Measurements from ENCODE around the gene EFS. TPM values are rescaled to one million over a fixed set of nuclear protein-coding genes. Genes with fewer than 3 reads are reported as not detected.

EFS gene
- total and polyA plus RNA-seq, 2 of the 8 experiments (the other 6 are each of a cell fraction or from before 2014, with no cell fraction given) = 27.8 to 28.6 TPM

DNA sequence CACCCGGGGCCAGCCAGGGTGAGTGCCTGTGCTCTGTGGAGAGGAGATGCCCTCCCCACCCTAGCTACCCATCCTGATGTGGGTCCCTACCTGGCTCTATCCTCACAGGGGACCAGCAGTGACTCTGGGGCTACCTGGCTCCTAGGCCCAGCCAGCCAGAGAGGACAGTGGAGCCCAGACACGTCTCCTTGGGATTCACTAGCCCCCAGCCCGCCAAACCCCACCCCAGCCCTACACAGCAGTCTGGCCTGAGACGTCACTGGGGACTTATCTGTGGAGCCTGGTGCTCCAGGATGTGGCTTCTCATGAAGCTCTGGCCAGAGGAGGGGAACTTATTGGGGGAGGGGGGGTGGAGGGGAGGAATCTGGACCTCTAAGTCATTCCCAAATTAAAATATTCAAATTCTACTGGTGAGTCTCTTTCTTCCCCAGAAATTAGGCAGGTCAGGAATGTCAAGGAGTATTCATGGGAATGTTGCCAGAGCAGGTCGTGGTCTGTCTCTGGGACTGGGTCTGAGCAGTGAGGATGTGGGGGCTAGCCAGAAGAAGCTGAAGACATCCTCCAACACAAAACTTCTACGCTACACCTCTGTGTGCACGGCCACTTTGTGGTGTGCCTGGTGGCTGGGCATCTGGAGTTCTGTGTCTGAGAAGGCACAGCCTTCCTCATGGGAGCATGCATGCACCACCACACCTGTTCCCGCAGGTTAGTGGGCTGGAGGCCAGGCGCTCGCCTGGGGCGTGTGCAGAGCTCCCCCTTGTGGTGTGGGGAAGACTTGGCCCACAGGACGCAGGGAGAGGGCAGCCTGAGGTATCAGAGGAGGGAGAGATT is 14.6 kb upstream of the EFS start:
- H2BK5ac ChIP-seq (ENCODE audit: low read depth, low read length) = no peak overlapping the region
- no peak overlapping the region for H3K14ac ChIP-seq (ENCODE audit: insufficient read length)
- H2BK120ac ChIP-seq (replicated peaks; ENCODE audit: low read depth, low read length) = no peak overlapping the region
- 42% methylated on average over 12 of the region's 12 CpGs; no CpG with 5 or more reads in 1 of the 2 experiments for WGBS, 2 experiments (ENCODE audit: extremely low coverage in 1 of 2, insufficient coverage in 1 of 2, insufficient read length in 1 of 2, insufficient replicate concordance in 2 of 2, low coverage in 1 of 2, low lambda C conversion rate in 2 of 2, missing lambda C conversion rate in 1 of 2)
- H2BK12ac ChIP-seq (ENCODE audit: low read depth, low read length) = no peak overlapping the region
- H3K23ac ChIP-seq (ENCODE audit: insufficient read length) = no peak overlapping the region
- no peak for TF ChIP-seq SIN3A (conservative IDR thresholded peaks at IDR 0.05 in 1 of 2, IDR thresholded peaks at IDR 0.05 in 1 of 2; ENCODE audit: low read depth in 1 of 2, low read length in 2 of 2)
- TF ChIP-seq HDAC2 (IDR thresholded peaks at IDR 0.05; ENCODE audit: borderline replicate concordance in 1 of 2, low read depth in 2 of 2, low read length in 2 of 2) = peak; percentile 77 to 91; a peak in 3 of 4 replicates
- peak; percentile 52; the same call in 1 of the 2 replicates for TF ChIP-seq SUZ12 (IDR thresholded peaks at IDR 0.05; ENCODE audit: low read length)
- peak; percentile 95 for TF ChIP-seq BACH1 (IDR thresholded peaks at IDR 0.05; ENCODE audit: low read length)
- no peak for TF ChIP-seq JUND (IDR thresholded peaks at IDR 0.05; ENCODE audit: low read length)
- TF ChIP-seq RAD21 (IDR thresholded peaks at IDR 0.05 in 1 of 2, conservative IDR thresholded peaks at IDR 0.05 in 1 of 2; ENCODE audit: low read depth in 2 of 2, low read length in 2 of 2) = peak; percentile 95
- TF ChIP-seq, protein P1, sequence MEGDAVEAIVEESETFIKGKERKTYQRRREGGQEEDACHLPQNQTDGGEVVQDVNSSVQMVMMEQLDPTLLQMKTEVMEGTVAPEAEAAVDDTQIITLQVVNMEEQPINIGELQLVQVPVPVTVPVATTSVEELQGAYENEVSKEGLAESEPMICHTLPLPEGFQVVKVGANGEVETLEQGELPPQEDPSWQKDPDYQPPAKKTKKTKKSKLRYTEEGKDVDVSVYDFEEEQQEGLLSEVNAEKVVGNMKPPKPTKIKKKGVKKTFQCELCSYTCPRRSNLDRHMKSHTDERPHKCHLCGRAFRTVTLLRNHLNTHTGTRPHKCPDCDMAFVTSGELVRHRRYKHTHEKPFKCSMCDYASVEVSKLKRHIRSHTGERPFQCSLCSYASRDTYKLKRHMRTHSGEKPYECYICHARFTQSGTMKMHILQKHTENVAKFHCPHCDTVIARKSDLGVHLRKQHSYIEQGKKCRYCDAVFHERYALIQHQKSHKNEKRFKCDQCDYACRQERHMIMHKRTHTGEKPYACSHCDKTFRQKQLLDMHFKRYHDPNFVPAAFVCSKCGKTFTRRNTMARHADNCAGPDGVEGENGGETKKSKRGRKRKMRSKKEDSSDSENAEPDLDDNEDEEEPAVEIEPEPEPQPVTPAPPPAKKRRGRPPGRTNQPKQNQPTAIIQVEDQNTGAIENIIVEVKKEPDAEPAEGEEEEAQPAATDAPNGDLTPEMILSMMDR (IDR thresholded peaks at IDR 0.05; ENCODE audit: control extremely low read depth in 1 of 3, insufficient read depth in 1 of 3, low read depth in 1 of 3, low read length in 3 of 3) = peak; percentile 92 to 97 (median 95)
- H3K18ac ChIP-seq (ENCODE audit: extremely low read depth, low read length) = no peak overlapping the region; the same call in 1 of the 2 replicates
- no peak overlapping the region for H3K4me3 ChIP-seq (ENCODE audit: extremely low read depth in 1 of 4, insufficient read depth in 2 of 4, low read depth in 3 of 4, low read length in 4 of 4)
- H2AFZ ChIP-seq (ENCODE audit: low read length) = no peak overlapping the region
- H3K27ac ChIP-seq (ENCODE audit: low read depth, low read length) = no peak overlapping the region
- ChIA-PET POLR2A (ENCODE audit: partially characterized antibody) (interaction anchor here (0.7 to 1.8 kb wide), 4 partner anchors 9 to 58 kb away, joined by 3 to 8 read pairs (median 6); partner anchors contain the start of genes PABPN1 and SLC22A17), CTCF (ENCODE audit: partially characterized antibody) (interaction anchor here (0.7 to 15.0 kb wide), 68 partner anchors 9 to 393 kb away, joined by 3 to 333 read pairs (median 6); partner anchors contain the start of genes BCL2L2, EFS, HOMEZ and MYH7)
- no peak overlapping the region for H2BK15ac ChIP-seq (ENCODE audit: low read length)
- no peak overlapping the region for H3K56ac ChIP-seq (replicated peaks; ENCODE audit: insufficient read length, low read depth, low read length)
- no peak overlapping the region for H4K91ac ChIP-seq (replicated peaks; ENCODE audit: insufficient read length, low read length)
- no peak overlapping the region for H2AK5ac ChIP-seq (ENCODE audit: low read depth, low read length)
- no peaks in the 10 kb centered on the region for H3K79me2 ChIP-seq (ENCODE audit: control insufficient read depth in 1 of 2, insufficient read depth in 2 of 2, low read length in 2 of 2)
- H4K5ac ChIP-seq (ENCODE audit: insufficient read length, low read depth, low read length) = no peak overlapping the region
- peaks cover 0 to 23% (median 11%) of the 10 kb centered on the region in 4 experiments; a peak in 6 of 7 replicates for H3K27me3 ChIP-seq (replicated peaks in 1 of 4; ENCODE audit: control insufficient read depth in 3 of 4, extremely low read depth in 1 of 4, insufficient read depth in 3 of 4, low read length in 3 of 4)
- FAIRE-seq = peak; percentile 39
- H3K4me1 ChIP-seq (replicated peaks in 1 of 4; ENCODE audit: control insufficient read depth in 3 of 4, insufficient read depth in 4 of 4, low read length in 3 of 4) = peaks cover 0 to 12% (median 4%) of the 10 kb centered on the region in 4 experiments; a peak in 3 of 7 replicates
- peak in 1 of 2 experiments; percentile 81 for DNase-seq (ENCODE audit: low read depth in 1 of 2, low spot score in 2 of 2)
- no peak overlapping the region for H3K4ac ChIP-seq (replicated peaks; ENCODE audit: insufficient read length, low read depth, low read length)
- H3K9ac ChIP-seq (replicated peaks in 1 of 4; ENCODE audit: extremely low read depth in 1 of 4, low read depth in 3 of 4, low read length in 3 of 4) = no peak overlapping the region
- H3K9me3 ChIP-seq (ENCODE audit: insufficient read depth in 2 of 2, low read depth in 1 of 2, low read length in 1 of 2) = no peaks in the 10 kb centered on the region
- H4K20me1 ChIP-seq (replicated peaks in 1 of 2; ENCODE audit: control insufficient read depth in 1 of 2, insufficient read depth in 2 of 2, low read length in 2 of 2) = no peaks in the 10 kb centered on the region
- H3K4me2 ChIP-seq (ENCODE audit: insufficient read depth in 1 of 2, low read depth in 2 of 2, low read length in 2 of 2) = no peak overlapping the region
- no peaks in the 10 kb centered on the region for H3K23me2 ChIP-seq (ENCODE audit: low read depth, low read length)
- H3K36me3 ChIP-seq (ENCODE audit: control insufficient read depth in 2 of 4, insufficient read depth in 4 of 4, low read length in 3 of 4) = no peaks in the 10 kb centered on the region
- no peak overlapping the region for H4K8ac ChIP-seq (ENCODE audit: extremely low read depth, insufficient read depth, low read length)
- H2BK20ac ChIP-seq (ENCODE audit: low read length) = no peak overlapping the region
- H3K79me1 ChIP-seq (ENCODE audit: low read depth, low read length) = no peaks in the 10 kb centered on the region
